Middle frontal gyrus (tissue), 1 donor: ENCODE data around the gene PIM1.

ENCODE experiments used
- DNase-seq: peaks from one replicate; pipeline ENCODE4 v3.0.0-alpha.2; 2015; ENCODE audit warnings: low spot score; ENCODE audit errors: extremely low spot score

Gene PIM1

DNA sequence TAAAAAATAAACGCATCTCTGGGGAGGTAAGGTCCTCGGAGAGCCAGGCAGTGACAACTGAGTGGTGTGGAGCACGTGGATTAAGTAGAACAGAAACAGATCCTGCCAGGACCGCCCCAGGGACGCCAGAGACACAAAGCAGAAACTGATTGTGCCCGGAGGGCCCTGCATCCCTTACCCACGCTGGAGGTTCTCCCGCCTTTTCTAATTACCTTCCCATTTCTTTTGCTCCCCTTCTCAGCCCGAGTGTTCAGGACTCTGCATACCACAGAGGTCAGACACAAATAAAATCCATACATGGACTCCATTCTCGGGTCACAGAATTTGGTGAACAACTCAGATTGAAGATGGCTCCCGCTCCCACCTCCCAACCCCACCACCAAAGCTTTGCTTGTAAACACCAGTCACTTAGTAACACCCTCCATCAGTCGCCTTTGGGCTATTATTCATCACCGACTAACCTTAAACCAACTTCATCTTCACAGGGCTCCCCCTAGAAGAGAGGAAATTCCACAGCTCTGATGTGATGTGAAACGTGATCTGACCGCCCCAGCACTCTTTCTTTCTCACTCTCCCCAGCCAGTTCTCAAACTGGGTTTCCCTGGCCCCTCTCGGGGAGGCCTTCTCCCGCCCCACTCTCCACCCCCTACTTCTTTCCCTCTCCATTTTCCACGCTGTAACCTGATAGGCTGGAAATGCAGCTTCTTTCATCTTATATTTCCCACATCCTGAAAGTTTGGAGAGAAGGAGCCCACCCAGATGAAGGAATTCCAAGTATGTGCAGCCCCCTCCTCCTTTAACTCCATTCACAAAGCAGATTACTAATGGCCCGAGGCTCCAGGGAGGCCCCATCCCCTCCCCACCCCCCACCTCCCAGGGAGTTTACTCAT is 32.5 kb upstream of the PIM1 start:
- DNase-seq: no peak

DNA sequence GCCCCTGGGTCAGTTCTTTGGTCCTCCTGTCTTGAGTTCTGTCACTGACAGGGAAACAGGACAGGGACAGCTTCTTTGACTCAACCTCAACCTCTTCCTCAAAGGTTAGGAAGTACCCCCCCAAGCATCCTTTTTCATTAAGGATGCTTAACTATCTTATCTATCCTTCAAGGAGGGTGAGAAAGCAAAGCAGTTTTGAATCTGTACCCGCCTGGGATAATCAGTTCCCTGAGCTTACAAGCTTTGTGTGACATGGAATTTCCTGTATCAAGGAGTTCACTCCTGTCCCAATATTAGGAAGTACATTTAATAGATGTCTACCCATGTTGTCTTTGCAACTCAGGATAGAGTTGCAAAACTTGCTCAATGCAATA is 31.1 kb upstream of the PIM1 start:
- DNase-seq: no peak

DNA sequence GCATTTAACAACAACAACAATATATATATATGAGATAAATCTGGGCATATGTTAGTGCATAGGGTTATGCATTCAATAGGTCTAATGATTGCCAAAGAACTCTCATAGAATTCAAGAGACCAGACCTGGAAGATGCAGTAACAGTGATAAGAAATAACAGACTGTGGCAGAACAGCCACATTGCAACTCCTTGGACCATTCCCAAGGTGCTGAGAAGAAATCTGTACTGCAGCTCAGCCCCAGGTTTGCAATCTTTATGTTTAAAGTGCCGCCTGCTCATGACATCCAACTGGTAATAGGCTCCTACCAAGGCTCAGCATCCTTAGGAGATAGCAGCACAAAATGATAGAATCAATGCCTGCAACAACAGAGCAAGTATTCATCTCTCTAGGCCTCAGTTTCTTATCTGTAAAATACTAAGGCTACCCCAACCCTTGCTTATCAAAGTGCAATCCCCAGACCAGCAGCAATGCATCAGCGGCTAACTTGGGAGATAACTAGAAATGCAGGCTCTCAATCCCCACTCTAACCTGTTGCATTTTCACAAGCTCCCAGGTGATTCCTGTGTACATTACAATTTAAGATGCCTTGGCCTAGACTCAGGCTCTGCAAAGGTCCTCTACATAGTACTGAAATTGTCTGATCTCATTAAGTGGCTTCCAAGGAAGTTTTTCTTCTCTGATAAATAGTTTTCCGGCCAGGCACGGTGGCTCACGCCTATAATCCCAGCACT is 30.6 kb upstream of the PIM1 start:
- DNase-seq: no peak

DNA sequence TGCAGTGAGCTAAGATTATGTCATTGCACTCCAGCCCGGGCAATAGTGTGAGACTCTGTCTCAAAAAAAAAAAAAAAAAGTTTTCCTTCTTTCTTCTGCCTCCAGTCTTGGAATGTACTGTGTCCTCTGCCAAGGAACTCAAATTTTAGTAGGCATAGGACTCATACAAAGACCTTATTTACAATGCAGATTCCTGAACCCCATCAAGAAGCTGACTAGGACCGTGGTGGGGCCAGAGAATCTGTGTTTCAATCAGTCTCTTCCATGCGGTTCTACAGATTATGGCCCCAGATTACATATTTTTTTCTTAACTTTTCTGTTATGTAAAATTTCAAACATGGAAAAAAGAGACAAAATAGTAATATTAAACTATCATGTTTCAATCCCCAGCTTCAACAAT is 29.8 kb upstream of the PIM1 start:
- DNase-seq: no peak

GRCh38 chr6:37141281-37142049 is 28.5 kb upstream of the PIM1 start:
- no peak for DNase-seq

DNA sequence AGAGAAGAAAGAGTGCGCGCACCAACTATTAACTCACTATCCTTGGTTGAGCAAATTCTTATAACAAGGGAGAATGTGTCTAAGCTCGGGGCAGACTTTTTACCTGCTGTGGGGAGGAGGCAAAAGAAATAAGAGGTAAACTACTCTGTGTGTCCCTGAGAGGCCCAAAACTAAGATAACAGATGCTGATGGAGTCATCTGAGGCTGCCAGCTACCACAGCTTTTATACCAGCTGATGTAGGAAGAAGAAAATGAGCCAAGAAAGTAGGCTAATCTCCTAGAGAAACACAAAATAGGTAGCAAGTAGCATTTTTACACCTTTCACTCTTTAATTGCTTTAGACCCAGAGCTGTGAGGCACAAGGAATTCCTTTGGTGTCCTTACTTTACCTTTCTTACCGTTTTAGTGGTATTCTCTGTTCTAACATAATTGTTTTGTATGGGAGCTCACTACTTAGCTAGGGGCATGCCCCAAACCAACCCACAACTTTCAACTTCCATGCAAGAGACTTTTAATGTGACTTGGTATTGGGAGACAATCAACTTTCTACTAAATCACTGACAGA is 27.8 kb upstream of the PIM1 start:
- DNase-seq: no peak

- DNase-seq: no peak
Measured at GRCh38 chr6:37143585-37143984, 26.4 kb upstream of the PIM1 start.

DNA sequence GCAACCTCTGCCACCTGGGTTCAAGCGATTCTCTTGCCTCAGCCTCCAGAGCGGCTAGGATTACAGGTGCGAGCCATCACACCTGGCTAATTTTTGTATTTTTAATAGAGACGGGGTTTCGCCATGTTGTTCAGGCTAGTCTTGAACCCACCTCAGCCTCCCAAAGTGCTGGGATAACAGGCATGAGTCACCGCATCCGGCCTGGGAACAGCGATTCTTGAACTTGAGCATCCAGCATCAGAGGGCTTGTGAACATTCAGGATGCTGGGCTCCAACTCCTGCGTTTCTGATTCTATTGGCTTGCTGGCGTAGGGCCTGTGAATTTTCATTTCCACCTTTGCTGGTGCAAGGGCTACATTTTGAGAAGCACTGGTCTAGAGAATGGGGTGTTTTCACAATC is 24.5 kb upstream of the PIM1 start:
- DNase-seq: no peak

DNA sequence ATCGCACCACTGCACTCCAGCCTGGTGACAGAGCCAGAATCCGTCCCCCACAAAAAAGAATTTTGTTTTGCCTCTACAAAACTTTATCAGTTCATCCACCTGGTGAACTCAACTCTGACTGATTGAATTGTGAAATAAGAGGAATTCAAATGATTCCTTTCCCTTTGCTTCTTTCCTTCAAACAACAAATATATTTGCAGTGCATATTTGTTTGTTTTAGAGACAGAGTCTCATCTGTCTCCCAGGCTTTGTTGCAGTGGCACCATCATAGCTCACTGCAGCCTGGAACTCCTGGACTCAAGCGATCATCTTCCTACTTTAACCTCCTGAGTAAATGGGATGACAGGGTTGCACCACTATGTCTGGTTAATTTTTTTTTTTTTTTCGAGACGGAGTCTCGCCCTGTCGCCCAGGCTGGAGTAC is 23.2 kb upstream of the PIM1 start:
- no peak for DNase-seq

- no peak for DNase-seq
Measured at GRCh38 chr6:37149745-37150144, 20.2 kb upstream of the PIM1 start.

GRCh38 chr6:37150314-37150713 is 19.6 kb upstream of the PIM1 start:
- DNase-seq: no peak

GRCh38 chr6:37155394-37156312 is 14.3 kb upstream of the PIM1 start:
- DNase-seq: no peak

GRCh38 chr6:37158508-37158907 is 11.4 kb upstream of the PIM1 start:
- no peak for DNase-seq

DNA sequence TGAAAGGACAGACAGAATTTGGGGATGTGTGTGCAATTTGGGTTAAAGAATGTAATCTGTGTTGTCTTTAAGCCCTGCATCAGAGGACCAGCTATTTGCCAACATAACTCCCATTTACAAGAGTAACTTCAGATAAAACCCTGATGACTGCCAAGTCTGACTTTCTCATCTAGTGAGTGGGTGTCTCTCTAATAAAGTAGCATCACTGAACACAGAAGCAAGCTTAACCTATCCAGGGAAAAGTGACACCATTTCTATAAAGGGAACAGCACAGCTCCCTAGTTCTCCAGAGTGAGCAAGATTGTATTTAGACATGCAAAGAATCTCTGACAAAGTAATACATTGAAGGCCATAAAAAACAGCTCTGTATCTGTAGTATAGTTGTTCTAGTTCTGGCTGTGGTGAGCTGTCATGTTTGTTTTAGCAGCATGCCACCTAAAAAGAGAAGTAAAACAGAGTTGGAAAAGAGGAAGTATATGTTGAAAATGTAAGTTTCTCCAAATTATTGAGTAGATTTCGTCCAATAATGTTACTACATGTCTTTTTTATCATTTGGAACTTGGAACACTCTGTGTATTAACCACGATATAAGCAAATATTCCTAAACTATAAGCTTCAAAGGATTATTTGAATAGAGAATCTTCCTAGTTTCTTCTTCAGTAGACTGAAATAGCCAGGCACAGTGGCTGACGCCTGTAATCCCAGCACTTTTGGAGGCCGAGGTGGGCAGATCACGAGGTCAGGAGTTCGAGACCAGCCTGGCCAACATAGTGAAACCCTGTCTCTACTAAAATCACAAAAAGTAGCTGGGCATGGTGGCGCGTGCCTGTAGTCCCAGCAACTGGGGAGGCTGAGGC is 8.8 kb upstream of the PIM1 start:
- DNase-seq: no peak

- no peak for DNase-seq
Measured at GRCh38 chr6:37162740-37163139, 7.2 kb upstream of the PIM1 start.

DNA sequence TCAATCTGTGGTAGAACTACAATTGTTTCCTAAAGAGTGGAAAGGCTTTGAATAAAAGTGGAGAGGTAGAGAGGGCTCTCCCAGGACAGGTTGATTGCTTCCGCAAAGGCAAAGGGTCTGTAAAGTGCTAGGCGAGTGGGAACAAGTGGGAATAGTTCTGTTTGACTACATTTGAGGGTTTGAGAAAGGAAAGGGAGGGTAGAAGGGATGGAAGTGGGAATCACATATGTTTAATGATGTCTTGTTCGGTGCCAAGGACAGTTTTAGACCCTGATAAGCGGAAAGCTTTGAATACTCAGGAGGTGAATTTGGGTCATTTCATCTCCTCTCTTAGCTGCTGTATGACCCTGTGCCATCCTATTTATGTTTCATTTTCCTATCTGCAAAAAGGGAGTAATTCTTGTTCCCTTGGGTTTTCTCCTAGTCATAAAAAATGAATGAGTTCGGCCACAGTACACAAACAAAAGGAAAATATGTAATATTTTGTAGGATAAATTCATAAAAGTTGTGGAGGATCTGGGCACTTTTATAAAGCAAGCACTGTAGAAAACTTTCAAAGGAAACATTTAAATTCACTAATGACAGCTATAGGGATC is 1.7 kb upstream of the PIM1 start:
- DNase-seq: no peak

DNA sequence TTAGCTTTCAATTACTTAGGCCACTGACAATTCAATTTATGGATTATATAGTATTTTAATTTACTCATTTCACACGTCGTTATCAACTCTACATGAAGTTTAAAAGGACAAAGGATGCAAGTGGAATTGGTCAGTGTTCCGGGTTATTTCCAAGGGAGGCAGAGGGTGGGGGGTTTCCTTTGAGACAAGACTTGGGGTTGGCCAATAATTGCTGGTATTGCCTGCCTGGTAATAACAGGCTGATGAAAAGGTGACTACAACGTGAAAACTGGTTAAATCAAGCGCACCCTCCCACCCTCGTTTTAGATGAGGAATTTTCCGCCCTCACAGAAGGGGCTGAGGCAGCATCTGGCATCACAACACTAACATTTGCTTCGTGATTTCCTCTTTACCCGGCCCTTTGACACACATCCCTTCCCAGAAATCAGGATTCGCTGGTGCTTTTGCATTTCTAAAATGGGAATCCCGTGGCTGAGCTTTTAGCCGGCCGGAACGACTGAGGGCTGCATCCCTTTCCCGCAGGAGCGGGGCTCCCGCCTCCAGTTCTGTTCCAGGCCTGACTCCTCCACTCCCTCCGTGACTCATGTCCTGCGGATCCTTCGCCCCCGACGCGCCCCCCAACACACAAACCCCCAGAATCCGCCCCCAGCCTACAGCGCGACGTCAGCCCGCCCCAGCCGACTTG is 999 bp upstream of the PIM1 start:
- DNase-seq: peak; percentile 15

DNA sequence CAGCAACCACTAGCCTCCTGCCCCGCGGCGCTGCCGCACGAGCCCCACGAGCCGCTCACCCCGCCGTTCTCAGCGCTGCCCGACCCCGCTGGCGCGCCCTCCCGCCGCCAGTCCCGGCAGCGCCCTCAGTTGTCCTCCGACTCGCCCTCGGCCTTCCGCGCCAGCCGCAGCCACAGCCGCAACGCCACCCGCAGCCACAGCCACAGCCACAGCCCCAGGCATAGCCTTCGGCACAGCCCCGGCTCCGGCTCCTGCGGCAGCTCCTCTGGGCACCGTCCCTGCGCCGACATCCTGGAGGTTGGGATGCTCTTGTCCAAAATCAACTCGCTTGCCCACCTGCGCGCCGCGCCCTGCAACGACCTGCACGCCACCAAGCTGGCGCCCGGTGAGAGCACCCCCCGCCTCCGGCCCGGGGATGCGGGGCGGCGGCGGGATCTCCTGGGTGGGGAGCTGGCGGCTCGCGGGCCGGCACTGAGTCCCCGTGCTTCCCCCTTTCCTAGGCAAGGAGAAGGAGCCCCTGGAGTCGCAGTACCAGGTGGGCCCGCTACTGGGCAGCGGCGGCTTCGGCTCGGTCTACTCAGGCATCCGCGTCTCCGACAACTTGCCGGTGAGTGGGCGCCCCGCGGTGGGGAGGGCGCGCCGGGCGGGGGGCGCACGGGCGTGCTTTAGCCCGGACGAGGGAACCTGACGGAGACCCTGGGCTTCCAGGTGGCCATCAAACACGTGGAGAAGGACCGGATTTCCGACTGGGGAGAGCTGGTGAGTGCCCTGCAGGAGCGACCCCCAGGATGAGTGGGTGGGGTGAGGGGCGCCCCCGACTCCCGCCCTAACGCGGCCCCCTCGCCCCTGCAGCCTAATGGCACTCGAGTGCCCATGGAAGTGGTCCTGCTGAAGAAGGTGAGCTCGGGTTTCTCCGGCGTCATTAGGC is 585 bp downstream of the PIM1 start:
- no peak for DNase-seq
